PC-3 (cell line): ENCODE results near the gene ARRB1.
A peak's percentile ranks its signal among the peaks of the same experiment; 100 is the strongest.

Experiments
- EZH2 ChIP-seq: fragments of 300-600 bp; sonication (generic); IDR thresholded peaks from one replicate; pipeline ENCODE4 v1.6.1; 2017; ENCODE audit warnings: antibody characterized with exemption, mild to moderate bottlenecking, low read length; ENCODE audit not compliant: unreplicated experiment
- EZH2phosphoT487 ChIP-seq: fragments of 300-600 bp; sonication (generic); IDR thresholded peaks from 2 replicates; pipeline ENCODE4 v1.6.1; 2018; ENCODE audit warnings: mild to moderate bottlenecking, antibody characterized with exemption, low read length, borderline replicate concordance
- TF ChIP-seq, protein P1 (sequence below): fragments of 300-600 bp; sonication (generic); conservative IDR thresholded peaks from 2 replicates; pipeline ENCODE4 v1.5.1; 2017; ENCODE audit warnings: antibody characterized with exemption, low read depth, mild to moderate bottlenecking, low read length

DNA sequence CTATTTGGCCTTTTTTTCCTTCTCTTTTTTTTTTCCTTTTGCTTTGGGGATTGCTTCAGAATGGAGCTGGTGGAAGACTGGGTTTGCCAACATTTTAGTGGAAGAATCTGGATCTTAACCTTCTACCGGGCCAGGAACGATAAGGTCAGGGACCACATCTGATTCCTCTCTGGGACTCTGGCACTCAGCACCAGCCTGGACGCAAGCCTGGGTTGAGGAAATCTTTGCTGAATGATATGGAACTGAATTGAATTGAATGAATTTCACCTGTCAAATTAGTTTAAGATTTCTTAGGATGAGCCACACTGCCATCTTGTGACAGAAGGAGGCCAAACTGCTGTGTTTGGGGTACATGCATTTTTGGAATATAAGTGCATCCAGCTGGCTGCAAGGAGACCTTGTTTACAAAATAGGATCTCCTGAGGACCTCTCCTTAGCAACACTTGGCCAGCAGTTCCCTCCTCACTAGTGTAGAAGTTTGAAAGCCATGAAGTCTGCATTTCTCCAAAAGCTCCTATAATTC, 80.5 kb downstream of the ARRB1 start:
- TF ChIP-seq, protein P1, sequence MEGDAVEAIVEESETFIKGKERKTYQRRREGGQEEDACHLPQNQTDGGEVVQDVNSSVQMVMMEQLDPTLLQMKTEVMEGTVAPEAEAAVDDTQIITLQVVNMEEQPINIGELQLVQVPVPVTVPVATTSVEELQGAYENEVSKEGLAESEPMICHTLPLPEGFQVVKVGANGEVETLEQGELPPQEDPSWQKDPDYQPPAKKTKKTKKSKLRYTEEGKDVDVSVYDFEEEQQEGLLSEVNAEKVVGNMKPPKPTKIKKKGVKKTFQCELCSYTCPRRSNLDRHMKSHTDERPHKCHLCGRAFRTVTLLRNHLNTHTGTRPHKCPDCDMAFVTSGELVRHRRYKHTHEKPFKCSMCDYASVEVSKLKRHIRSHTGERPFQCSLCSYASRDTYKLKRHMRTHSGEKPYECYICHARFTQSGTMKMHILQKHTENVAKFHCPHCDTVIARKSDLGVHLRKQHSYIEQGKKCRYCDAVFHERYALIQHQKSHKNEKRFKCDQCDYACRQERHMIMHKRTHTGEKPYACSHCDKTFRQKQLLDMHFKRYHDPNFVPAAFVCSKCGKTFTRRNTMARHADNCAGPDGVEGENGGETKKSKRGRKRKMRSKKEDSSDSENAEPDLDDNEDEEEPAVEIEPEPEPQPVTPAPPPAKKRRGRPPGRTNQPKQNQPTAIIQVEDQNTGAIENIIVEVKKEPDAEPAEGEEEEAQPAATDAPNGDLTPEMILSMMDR = peak; percentile 88
- no peak for TF ChIP-seq EZH2phosphoT487
- no peak for TF ChIP-seq EZH2
